Transverse colon (tissue), 4 donors: Measurements from ENCODE around the gene DEUP1.

ENCODE experiments used
- CTCF ChIP-seq, 5 experiments: fragments of 200-600 bp in 3 of 5; fragments of 450-650 bp in 2 of 5; sonication (generic) in 3 of 5; IDR thresholded peaks; 1 replicate in 2 of 5; 2 replicates in 3 of 5; pipeline ENCODE4 v1.5.1; 2016 to 2017; ENCODE audit warnings: antibody characterized with exemption in 5 of 5, inconsistent platforms in 3 of 5, mild to moderate bottlenecking in 2 of 5, moderate library complexity in 1 of 5
- EP300 ChIP-seq: sonication (generic); formaldehyde crosslinking; IDR thresholded peaks from one replicate; pipeline ENCODE4 v1.6.1; 2017; ENCODE audit warnings: antibody characterized with exemption, low read depth
- POLR2A ChIP-seq: fragments of 450-650 bp; IDR thresholded peaks from one replicate; pipeline ENCODE4 v1.6.1; 2016; ENCODE audit warnings: antibody characterized with exemption, mild to moderate bottlenecking, moderate library complexity
- POLR2AphosphoS5 ChIP-seq, 3 donors: sonication (generic); formaldehyde crosslinking; IDR thresholded peaks; one replicate each; pipeline ENCODE4 v1.6.1; 2016; ENCODE audit warnings: antibody characterized with exemption in 3 of 3

DNA sequence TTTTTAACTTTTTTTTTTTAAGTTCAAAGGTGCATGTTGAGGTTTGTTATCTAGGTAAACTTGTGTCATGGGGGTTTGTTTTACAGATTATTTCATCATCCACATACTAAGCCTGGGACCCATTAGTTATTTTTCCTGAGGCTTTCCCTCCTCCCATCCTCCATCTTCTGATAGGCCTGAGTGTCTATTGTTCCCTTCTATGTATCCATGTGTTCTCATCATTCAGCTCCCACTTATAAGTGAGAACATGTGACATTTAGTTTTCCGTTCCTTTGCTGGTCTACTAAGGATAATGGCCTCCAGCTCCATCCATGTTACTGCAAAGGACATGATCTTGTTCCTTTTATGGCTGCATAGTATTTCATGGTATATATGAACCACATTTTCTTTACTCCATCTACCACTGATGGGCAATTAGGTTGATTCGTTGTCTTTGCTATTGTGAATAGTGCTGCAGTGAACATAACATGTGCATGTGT lies 14.4 kb downstream of the DEUP1 start:
- TF ChIP-seq POLR2A (no peak), CTCF (IDR thresholded peaks at IDR 0.05) (no peak), POLR2AphosphoS5 (IDR thresholded peaks at IDR 0.05) (no peak), EP300 (no peak)
